Gastroesophageal sphincter (tissue), 3 donors: Measurements from ENCODE around the gene B9D1.

ENCODE experiments used
- CTCF ChIP-seq, 4 experiments: fragments of 200-600 bp in 2 of 4; fragments of 450-650 bp in 2 of 4; sonication (generic) in 1 of 4; IDR thresholded peaks; one replicate each; pipeline ENCODE4 v1.5.1; 2017 to 2019; ENCODE audit warnings: antibody characterized with exemption in 4 of 4, mild to moderate bottlenecking in 2 of 4, moderate library complexity in 2 of 4
- EP300 ChIP-seq: sonication (generic); formaldehyde crosslinking; IDR thresholded peaks from one replicate; pipeline ENCODE4 v1.6.1; 2017; ENCODE audit warnings: antibody characterized with exemption, mild to moderate bottlenecking
- POLR2AphosphoS5 ChIP-seq: sonication (generic); formaldehyde crosslinking; IDR thresholded peaks from one replicate; pipeline ENCODE4 v1.6.1; 2017; ENCODE audit warnings: antibody characterized with exemption

- TF ChIP-seq POLR2AphosphoS5 (no peak), CTCF (IDR thresholded peaks at IDR 0.05) (no peak), EP300 (no peak)
Measured at GRCh38 chr17:19364699-19365498, 2.4 kb upstream of the B9D1 start.
